OCI-LY7 (cell line): Measurements from ENCODE around the gene ARHGAP33. TPM values are rescaled to one million over a fixed set of nuclear protein-coding genes. Genes with fewer than 3 reads are reported as not detected.

Experiments used
- BruUV-seq: library from RNA; stranded (reverse); fragments of 400-500 nt; replicated peaks from 2 replicates; lab custom pipeline; 2021; lab: Mats Ljungman, UMichigan
- CTCF ChIA-PET: fragments of 300-600 bp; sonication (Branson Sonifier 250); formaldehyde crosslinking; loops from one replicate; lab custom pipeline; 2022; ENCODE audit warnings: antibody characterized with exemption; ENCODE audit not compliant: unreplicated experiment; lab: Charles Lee
- POLR2A ChIA-PET: fragments of 300-600 bp; sonication (Branson Sonifier 250); formaldehyde crosslinking; loops from one replicate; lab custom pipeline; 2022; ENCODE audit warnings: antibody characterized with exemption; lab: Charles Lee
- DNase-seq: peaks from one replicate; pipeline ENCODE4 v3.0.0-alpha.2; 2015; ENCODE audit warnings: low spot score
- H2AFZ ChIP-seq: fragments of 200-600 bp; sonication (generic), shearing (Covaris generic); 2 replicates; pipeline ENCODE4 v1.6.1; 2014; ENCODE audit warnings: mild to moderate bottlenecking, antibody characterized with exemption, low read length, moderate library complexity
- H3K27ac ChIP-seq: fragments of 200-600 bp; sonication (generic); 2 replicates; pipeline ENCODE4 v1.5.1; 2014; ENCODE audit warnings: mixed run types, low read depth, mild to moderate bottlenecking, moderate library complexity, low read length, inconsistent platforms; ENCODE audit not compliant: poor library complexity, severe bottlenecking
- H3K36me3 ChIP-seq: fragments of 200-600 bp; sonication (generic); 2 replicates; pipeline ENCODE4 v1.6.1; 2014; ENCODE audit warnings: mild to moderate bottlenecking, antibody characterized with exemption, low read length, moderate library complexity, mixed read lengths; ENCODE audit not compliant: insufficient read depth
- H3K4me1 ChIP-seq: fragments of 200-600 bp; sonication (generic); 2 replicates; pipeline ENCODE4 v1.5.1; 2014; ENCODE audit warnings: mild to moderate bottlenecking, low read length; ENCODE audit not compliant: insufficient read depth, poor library complexity, severe bottlenecking
- H3K4me2 ChIP-seq: fragments of 200-600 bp; sonication (generic); 2 replicates; pipeline ENCODE4 v1.6.1; 2014; ENCODE audit warnings: mild to moderate bottlenecking, low read length
- H3K4me3 ChIP-seq: fragments of 200-600 bp; sonication (generic); 2 replicates; pipeline ENCODE4 v1.5.1; 2014; ENCODE audit warnings: mild to moderate bottlenecking, low read depth, low read length; ENCODE audit not compliant: poor library complexity, severe bottlenecking
- H3K79me2 ChIP-seq: fragments of 200-600 bp; sonication (generic); 2 replicates; pipeline ENCODE4 v1.6.1; 2016; ENCODE audit warnings: low read depth, mild to moderate bottlenecking, low read length, moderate library complexity, mixed read lengths; ENCODE audit not compliant: insufficient read depth
- H3K9me2 ChIP-seq: fragments of 200-600 bp; sonication (generic); 2 replicates; pipeline ENCODE4 v1.6.1; 2016; ENCODE audit warnings: mild to moderate bottlenecking, low read length, mixed read lengths; ENCODE audit not compliant: insufficient read depth
- H3K9me3 ChIP-seq: fragments of 200-600 bp; sonication (generic); 2 replicates; pipeline ENCODE4 v1.6.1; 2014; ENCODE audit warnings: mild to moderate bottlenecking, mixed run types, low read length, mixed read lengths
- H4K20me1 ChIP-seq: fragments of 200-600 bp; sonication (generic); 2 replicates; pipeline ENCODE4 v1.6.1; 2014; ENCODE audit warnings: mild to moderate bottlenecking, antibody characterized with exemption, low read length, moderate library complexity, mixed read lengths; ENCODE audit not compliant: insufficient read depth
- CTCF ChIP-seq: fragments of 200-600 bp; sonication (generic); conservative IDR thresholded peaks from 2 replicates; pipeline ENCODE4 v1.5.1; 2014; ENCODE audit warnings: mild to moderate bottlenecking, antibody characterized with exemption, low read length, moderate library complexity, mixed read lengths
- EZH2phosphoT487 ChIP-seq: fragments of 200-600 bp; sonication (generic); IDR thresholded peaks from 2 replicates; pipeline ENCODE4 v1.6.1; 2018; ENCODE audit warnings: low read depth, borderline replicate concordance, mild to moderate bottlenecking, mixed run types, antibody characterized with exemption, low read length, moderate library complexity, mixed read lengths
- intact Hi-C: fragments of 100-400 bp; cut with micrococcal nuclease; formaldehyde crosslinking; loops from one replicate; pipeline ENCODE4 v1.10.0; 2022; ENCODE audit not compliant: unreplicated experiment
- total RNA-seq, 2 experiments: library from RNA; depleted of rRNA in 1 of 2; stranded (reverse); fragments of >200 nt in 1 of 2; shearing (Covaris generic) in 1 of 2; gene quantifications; 2 replicates each; pipeline ENCODE4 v1.2.3, GENCODE V29; 2014 to 2022

ARHGAP33 gene
- total RNA-seq, 2 experiments from 2014 or later: 15.1 to 94.6 TPM

GRCh38 chr19:35757749-35758608 is 17.4 kb upstream of the ARHGAP33 start, which contains the start of gene PROSER3:
TSS of gene PROSER3 (plus strand) at chr19:35758176. CDS start at chr19:35758216, 40 bp downstream.
- peaks cover 13% of the 10 kb centered on the region; the same call in 1 of the 2 replicates for H3K79me2 ChIP-seq
- peaks cover 21% of the 10 kb centered on the region for H3K4me1 ChIP-seq
- DNase-seq: peak; percentile 99
- H3K9me3 ChIP-seq: 0 out of 2 replicates have a peak, but pooled peaks cover 8% of the 10 kb centered on the region
- TF ChIP-seq CTCF (no peak), EZH2phosphoT487 (no peak)
- peaks cover 30% of the 10 kb centered on the region for H3K36me3 ChIP-seq
- BruUV-seq: TSS peak; percentile 86
- H3K4me2 ChIP-seq: peak within 1 kb of the TSS; percentile 73
- peak within 1 kb of the TSS; percentile 82 for H3K27ac ChIP-seq
- POLR2A ChIA-PET: no interaction called here
- H4K20me1 ChIP-seq: no peaks in the 10 kb centered on the region
- intact Hi-C loops: loop anchor here (1.0 to 5.0 kb wide), 4 partner anchors 10 to 173 kb away; partner anchors contain the start of genes HCST, KMT2B, LIN37 and NFKBID
- H3K9me2 ChIP-seq: no peaks in the 10 kb centered on the region
- CTCF ChIA-PET: no interaction called here
- H2AFZ ChIP-seq: peak within 1 kb of the TSS; percentile 84; the same call in 1 of the 2 replicates
- peak within 1 kb of the TSS; percentile 96 for H3K4me3 ChIP-seq

GRCh38 chr19:35759697-35760096 is 15.7 kb upstream of the ARHGAP33 start:
- TF ChIP-seq CTCF (no peak), EZH2phosphoT487 (no peak)
- intact Hi-C loops: loop anchor here (5.0 kb wide), 2 partner anchors 42 to 143 kb away; partner anchors contain the start of genes HCST, KMT2B and NFKBID
- no TSS peak for BruUV-seq
- Histone ChIP-seq H2AFZ (no peak overlapping the region), H4K20me1 (no peaks in the 10 kb centered on the region), H3K9me3 (0 out of 2 replicates have a peak, but pooled peaks cover 8% of the 10 kb centered on the region), H3K36me3 (peaks cover 38% of the 10 kb centered on the region), H3K79me2 (peaks cover 13% of the 10 kb centered on the region; the same call in 1 of the 2 replicates), H3K4me2 (peak overlapping the region; percentile 73), H3K4me1 (peaks cover 21% of the 10 kb centered on the region), H3K27ac (no peak overlapping the region), H3K9me2 (no peaks in the 10 kb centered on the region), H3K4me3 (no peak overlapping the region)
- CTCF ChIA-PET: no interaction called here
- POLR2A ChIA-PET: no interaction called here
- DNase-seq: no peak
